GDM1 (cell line): ENCODE data around the gene PLPPR5.
"Not testable (repeated sequence)": the region's sequence is repeated elsewhere in the genome, so short reads cannot be mapped to it uniquely, and the experiment has no call there.

Experiments used
- DNase-seq: peaks from one replicate; lab custom pipeline; 2025; lab: John Stamatoyannopoulos, UW

Gene PLPPR5

GRCh38 chr1:98919211-98919610 is 85.5 kb downstream of the PLPPR5 start:
- no peak for DNase-seq

GRCh38 chr1:98914547-98914946 is 90.1 kb downstream of the PLPPR5 start:
- DNase-seq = no peak

- no peak for DNase-seq
Observed at GRCh38 chr1:98910827-98911226, 93.8 kb downstream of the PLPPR5 start.

- DNase-seq = no peak
Observed at GRCh38 chr1:98908980-98909379, 95.7 kb downstream of the PLPPR5 start.

GRCh38 chr1:98906809-98907208 is 97.9 kb downstream of the PLPPR5 start:
- no peak for DNase-seq

- DNase-seq = no peak
Observed at GRCh38 chr1:98906361-98906760, 98.3 kb downstream of the PLPPR5 start.

GRCh38 chr1:98904684-98905083 is 100.0 kb downstream of the PLPPR5 start:
- DNase-seq = no peak

- DNase-seq = no peak
Observed at GRCh38 chr1:98903726-98904125, 100.9 kb downstream of the PLPPR5 start.

- DNase-seq = no peak
Observed at GRCh38 chr1:98903261-98903660, 101.4 kb downstream of the PLPPR5 start.

- DNase-seq = no peak
Observed at GRCh38 chr1:98898940-98899339, 105.7 kb downstream of the PLPPR5 start.

GRCh38 chr1:98897479-98897878 is 107.2 kb downstream of the PLPPR5 start:
- DNase-seq = no peak

GRCh38 chr1:98896711-98897445 is 107.8 kb downstream of the PLPPR5 start:
- no peak for DNase-seq

- no peak for DNase-seq
Observed at GRCh38 chr1:98893371-98893770, 111.3 kb downstream of the PLPPR5 start.

- DNase-seq = no peak
Observed at GRCh38 chr1:98888869-98889268, 115.8 kb downstream of the PLPPR5 start.

GRCh38 chr1:98887507-98887906 is 117.2 kb downstream of the PLPPR5 start:
- no peak for DNase-seq

GRCh38 chr1:98884864-98885263 is 119.8 kb downstream of the PLPPR5 start:
- DNase-seq = no peak

- no peak for DNase-seq
Observed at GRCh38 chr1:98881901-98882300, 122.8 kb downstream of the PLPPR5 start.

- DNase-seq = not testable (repeated sequence)
Observed at GRCh38 chr1:98881234-98881633, 123.4 kb downstream of the PLPPR5 start.

GRCh38 chr1:98874828-98875227 is 129.8 kb downstream of the PLPPR5 start:
- DNase-seq = no peak

- peak; percentile 30 for DNase-seq
Observed at GRCh38 chr1:98870959-98871903, 133.4 kb downstream of the PLPPR5 start.

GRCh38 chr1:98865796-98866195 is 138.9 kb downstream of the PLPPR5 start:
- no peak for DNase-seq

GRCh38 chr1:98860329-98860728 is 144.3 kb downstream of the PLPPR5 start:
- no peak for DNase-seq

GRCh38 chr1:98854137-98854536 is 150.5 kb downstream of the PLPPR5 start:
- no peak for DNase-seq
